GM12891 (cell line): ENCODE measurements around the gene CA7. TPM values are rescaled to one million over a fixed set of nuclear protein-coding genes. Genes with fewer than 3 reads are reported as not detected.

Source experiments
- DNase-seq: peaks from one replicate; pipeline ENCODE4 v3.0.0; 2011; ENCODE audit warnings: low spot score; ENCODE audit not compliant: insufficient read length
- FAIRE-seq: peaks from 2 replicates; lab custom pipeline; 2011; peaks lifted over from hg19 to GRCh38; lab: Jason Lieb, UNC
- PAX5 ChIP-seq: IDR thresholded peaks from 2 replicates; pipeline ENCODE4 v1.6.1; 2011; ENCODE audit warnings: low read length, moderate library complexity, mild to moderate bottlenecking; ENCODE audit not compliant: insufficient read depth, severe bottlenecking
- POLR2A ChIP-seq: IDR thresholded peaks from 2 replicates; pipeline ENCODE4 v1.6.1; 2011; ENCODE audit warnings: low read depth, low read length, control low read depth
- POLR2AphosphoS5 ChIP-seq: IDR thresholded peaks from 2 replicates; pipeline ENCODE4 v1.6.1; 2011; ENCODE audit warnings: low read depth, low read length, control low read depth
- POU2F2 ChIP-seq: IDR thresholded peaks from 2 replicates; pipeline ENCODE4 v1.6.1; 2011; ENCODE audit warnings: low read depth, mild to moderate bottlenecking, control low read depth, low read length, moderate library complexity
- SPI1 ChIP-seq: IDR thresholded peaks from 2 replicates; pipeline ENCODE4 v1.6.1; 2011; ENCODE audit warnings: low read depth, low read length, control low read depth
- TAF1 ChIP-seq: IDR thresholded peaks from 2 replicates; pipeline ENCODE4 v1.6.1; 2011; ENCODE audit warnings: low read depth, low read length, control low read depth
- polyA plus RNA-seq: library from polyadenylated mRNA; unstranded; fragments of >200 nt; gene quantifications from one replicate; pipeline ENCODE4 v1.2.1, GENCODE V29; 2012; ENCODE audit warnings: low read depth, missing spikeins, inconsistent platforms; ENCODE audit not compliant: missing spikeins

CA7 gene
- polyA plus RNA-seq, result 0.08 TPM

DNA sequence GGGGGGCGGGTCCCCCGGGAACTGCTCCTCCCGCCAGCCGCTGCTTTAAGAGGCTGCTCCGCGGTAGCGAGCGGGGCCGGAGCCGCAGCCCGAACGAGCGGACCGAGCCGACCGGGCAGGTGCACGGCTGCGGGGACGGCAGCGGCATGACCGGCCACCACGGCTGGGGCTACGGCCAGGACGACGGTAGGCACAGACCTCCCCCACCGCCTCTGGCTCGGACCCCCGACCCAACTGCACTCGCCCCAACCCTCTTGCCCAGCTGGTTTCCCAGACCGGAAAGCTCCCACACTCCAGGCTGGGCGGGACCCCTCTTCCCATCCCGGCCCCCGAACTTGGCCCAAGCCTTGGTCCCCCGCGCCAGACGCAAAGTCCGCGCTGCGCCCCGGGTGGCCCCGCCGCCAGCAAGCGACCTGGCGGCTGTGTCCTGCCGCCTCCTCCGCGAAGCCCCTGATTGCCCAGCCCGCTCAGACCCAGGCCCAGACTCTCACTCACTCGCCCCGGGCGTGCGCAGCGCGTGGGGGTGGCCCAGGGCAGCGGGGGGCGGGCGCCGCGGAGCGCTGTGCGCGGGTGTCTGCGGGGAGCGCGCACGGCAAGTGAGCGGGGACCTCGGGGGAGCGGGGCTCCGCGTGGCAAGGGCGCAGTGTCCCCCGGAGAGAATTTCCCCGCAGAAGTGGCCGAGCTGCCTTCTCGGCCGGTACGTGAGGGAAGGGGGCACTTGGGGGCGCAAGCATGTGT lies at the start of gene CA7:
CA7 (plus strand) TSS at position 73 of the 738 bp plus-strand sequence; CDS start at position 147, 74 bp downstream.
- DNase-seq, result no peak
- FAIRE-seq, result no peak
- TF ChIP-seq TAF1 (no peak), POU2F2 (no peak), SPI1 (no peak), PAX5 (no peak), POLR2AphosphoS5 (no peak), POLR2A (no peak)

DNA sequence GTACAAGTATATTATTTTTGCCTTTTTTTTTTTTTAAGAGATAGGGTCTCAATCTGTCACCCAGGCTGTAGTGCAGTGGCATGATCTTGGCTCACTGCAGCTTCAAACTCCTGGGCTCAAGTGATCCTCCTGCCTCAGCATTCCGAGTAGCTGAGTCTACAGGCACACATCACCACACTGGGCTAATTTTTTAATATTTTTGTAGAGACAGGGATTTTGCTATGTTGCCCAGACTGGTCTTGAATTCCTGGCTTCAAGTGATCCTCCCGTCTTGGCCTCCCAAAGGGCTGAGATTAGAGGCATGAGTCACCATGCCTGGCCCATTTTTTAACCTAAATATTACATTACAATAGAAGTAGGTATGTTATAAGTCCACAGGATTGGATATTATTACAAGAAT lies 46.1 kb upstream of the CA7 start:
- no peak for TF ChIP-seq POLR2A
- TF ChIP-seq POU2F2, result no peak
- TF ChIP-seq SPI1, result no peak
- no peak for TF ChIP-seq PAX5
- no peak for TF ChIP-seq POLR2AphosphoS5
- no peak for TF ChIP-seq TAF1
- FAIRE-seq (no peak), DNase-seq (no peak)

DNA sequence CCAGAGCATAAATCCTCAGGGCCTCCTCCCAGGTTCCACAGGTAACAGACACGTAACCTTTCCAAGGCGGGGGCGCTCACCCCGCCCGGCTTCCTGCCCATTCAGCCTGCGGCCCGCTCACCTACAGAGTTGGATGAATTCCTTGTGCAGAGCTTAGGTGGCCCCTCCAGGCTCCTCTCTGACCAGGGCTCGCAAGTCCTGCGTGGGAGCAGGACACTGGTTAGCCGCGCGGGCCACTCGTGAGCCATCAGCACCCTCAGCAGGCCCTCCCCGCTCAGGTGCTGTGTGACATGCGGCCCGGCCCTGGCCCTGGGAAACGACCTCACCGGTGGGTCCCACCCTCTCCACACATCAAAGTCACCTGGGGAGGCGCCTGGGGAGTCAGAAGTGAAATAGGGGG lies 43.4 kb upstream of the CA7 start:
- TF ChIP-seq PAX5 (no peak), POLR2AphosphoS5 (no peak), POU2F2 (no peak), TAF1 (no peak), POLR2A (no peak), SPI1 (no peak)
- FAIRE-seq (no peak), DNase-seq (no peak)

DNA sequence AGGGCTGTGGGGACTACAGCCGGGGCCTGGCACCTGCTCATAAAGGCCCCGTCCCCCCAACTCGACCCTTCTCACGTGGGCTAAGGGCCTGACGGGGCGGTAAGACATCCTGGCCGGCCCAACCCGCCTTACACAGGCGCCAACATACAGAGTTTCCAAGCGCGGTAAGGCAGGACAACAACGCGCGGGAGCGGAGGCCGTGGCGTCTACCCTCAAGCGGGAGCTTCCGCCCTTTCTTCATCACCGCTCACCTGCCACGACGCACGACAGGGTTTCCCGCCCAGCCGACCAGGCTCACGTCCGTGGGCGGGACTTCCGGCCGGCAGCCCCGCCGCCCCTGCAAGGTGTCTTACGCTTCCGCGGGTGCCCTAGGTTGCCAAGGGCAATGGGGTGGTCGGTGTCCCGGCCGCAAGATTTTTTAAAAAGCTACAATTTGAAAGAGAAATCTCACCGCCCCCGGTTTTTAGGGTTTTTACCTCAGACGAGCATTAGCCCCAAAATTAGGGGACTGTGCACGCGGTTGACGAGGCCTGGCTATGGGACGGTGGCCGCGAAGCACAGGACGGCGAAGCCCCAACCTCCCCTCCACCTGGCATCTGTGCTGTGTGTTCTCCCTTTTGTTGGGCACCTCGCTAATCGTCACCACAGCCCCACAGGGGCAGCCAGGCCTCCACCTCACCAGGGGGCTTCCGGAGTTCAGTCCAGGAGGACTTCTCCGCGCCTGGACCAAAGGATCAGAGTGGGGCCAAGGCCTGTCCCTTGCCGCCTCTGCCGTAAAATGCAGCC lies 42.7 kb upstream of the CA7 start, which contains the start of gene TERB1:
TERB1 (minus strand) TSS at position 265 of the 786 bp plus-strand sequence. CDS start 4,786 bp downstream, outside the sequence.
- DNase-seq, result no peak
- no peak for FAIRE-seq
- TF ChIP-seq POU2F2, result no peak
- no peak for TF ChIP-seq PAX5
- TF ChIP-seq SPI1, result no peak
- TF ChIP-seq POLR2A, result no peak
- no peak for TF ChIP-seq POLR2AphosphoS5
- TF ChIP-seq TAF1, result no peak

DNA sequence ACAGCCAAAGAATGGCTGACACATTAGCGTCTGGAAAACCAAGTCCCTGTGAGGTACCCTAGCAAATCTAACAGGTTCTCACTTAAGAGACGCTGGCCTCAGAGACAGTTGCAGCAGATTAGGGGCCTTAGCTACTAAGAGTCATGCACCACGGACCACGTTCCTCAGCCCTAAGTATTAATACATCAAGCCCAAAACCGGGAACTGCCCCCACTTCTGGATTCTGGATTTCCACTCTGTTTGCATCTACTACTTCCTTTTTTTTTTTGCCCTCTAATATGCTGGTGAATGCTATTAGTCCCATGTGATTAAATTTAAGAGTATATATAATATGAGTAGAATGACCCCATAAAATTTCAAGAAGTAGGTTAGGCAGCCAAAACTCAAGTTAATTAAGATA lies 42.1 kb upstream of the CA7 start:
- TF ChIP-seq PAX5, result no peak
- no peak for TF ChIP-seq SPI1
- TF ChIP-seq POLR2AphosphoS5, result no peak
- TF ChIP-seq POLR2A, result no peak
- TF ChIP-seq TAF1, result no peak
- TF ChIP-seq POU2F2, result no peak
- no peak for DNase-seq
- no peak for FAIRE-seq

DNA sequence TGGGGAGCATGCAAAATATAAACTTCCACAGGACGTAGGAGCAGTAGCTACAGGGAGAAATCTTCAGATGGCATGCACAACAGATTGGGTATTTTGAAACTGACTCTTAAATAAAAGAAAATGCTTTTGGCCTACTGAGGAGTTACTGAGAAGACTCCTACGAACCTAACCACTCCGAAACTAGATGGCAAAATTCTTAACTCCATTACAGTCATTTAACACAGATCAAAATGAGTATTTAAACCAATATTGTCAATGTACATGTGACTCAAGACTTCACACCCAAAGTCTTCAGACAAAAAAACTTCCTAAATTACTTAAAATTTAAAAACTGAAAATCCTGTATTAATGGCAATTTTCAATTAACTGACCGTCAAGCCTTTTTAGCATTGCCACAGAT lies 34.4 kb upstream of the CA7 start:
- FAIRE-seq (no peak), DNase-seq (no peak)
- no peak for TF ChIP-seq POLR2AphosphoS5

DNA sequence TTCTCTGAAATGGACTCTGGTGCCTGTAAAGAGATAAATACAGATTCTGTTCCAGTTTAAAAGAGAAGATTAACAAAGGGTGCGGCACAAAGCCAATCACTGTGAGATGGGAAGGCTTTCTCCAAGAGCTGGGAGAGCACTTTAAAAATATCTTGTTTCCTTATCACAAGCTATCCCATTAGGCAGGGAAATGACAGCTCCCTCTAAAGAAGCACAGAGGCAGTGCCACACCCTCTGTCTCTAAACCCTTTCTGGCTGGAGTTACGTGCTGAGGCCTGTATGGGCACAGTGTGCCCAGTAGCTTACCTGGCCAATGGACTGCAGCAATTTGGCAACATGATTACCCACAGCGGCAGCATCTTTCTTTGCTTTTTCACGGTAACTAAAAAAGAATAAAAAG lies 33.8 kb upstream of the CA7 start:
- FAIRE-seq (no peak), DNase-seq (no peak)
- TF ChIP-seq SPI1, result no peak
- TF ChIP-seq POU2F2, result no peak
- no peak for TF ChIP-seq POLR2AphosphoS5
- TF ChIP-seq TAF1, result no peak
- no peak for TF ChIP-seq POLR2A
- TF ChIP-seq PAX5, result no peak

DNA sequence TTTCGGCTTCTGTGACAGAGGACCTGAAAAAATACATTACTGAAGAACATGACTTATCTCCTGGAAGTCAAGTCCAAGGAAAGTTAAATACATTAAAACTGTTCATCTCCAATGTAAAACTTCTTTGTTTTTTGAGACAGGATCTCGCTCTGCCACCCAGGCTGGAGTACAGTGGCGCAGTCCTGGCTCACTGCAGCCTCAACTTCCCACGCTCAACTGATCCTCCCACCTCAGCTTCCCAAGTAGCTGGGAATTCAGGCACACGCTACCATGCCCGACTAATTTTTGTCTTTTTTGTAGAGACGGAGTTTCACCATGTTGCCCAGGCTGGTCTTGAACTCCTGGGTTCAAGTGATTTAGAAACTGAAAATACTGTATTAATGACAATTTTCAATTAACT lies 33.2 kb upstream of the CA7 start:
- FAIRE-seq, result no peak

DNA sequence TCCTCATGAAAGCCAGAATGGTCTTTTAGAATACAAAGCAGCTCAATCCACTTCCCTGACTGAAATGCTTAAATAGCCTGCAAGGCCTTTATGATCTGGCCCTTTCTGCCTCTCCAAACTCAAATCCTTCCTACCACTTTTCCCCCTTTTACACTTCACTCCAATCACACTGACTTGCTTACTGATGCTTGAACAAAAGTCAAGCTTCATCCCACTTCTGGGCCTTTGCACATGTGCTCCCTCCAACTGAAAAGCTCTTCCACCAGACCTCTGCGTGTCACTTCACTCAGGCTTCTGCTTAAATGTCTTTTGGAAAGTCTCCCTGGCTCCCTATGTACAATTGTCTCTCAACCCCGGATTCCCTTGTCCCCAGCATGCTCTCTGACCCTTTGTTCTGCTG lies 29.5 kb upstream of the CA7 start:
- TF ChIP-seq SPI1, result no peak
- TF ChIP-seq TAF1, result no peak
- no peak for TF ChIP-seq POLR2AphosphoS5
- TF ChIP-seq PAX5, result no peak
- no peak for TF ChIP-seq POLR2A
- TF ChIP-seq POU2F2, result no peak
- no peak for DNase-seq
- FAIRE-seq, result no peak

More for the DNA sequence above, 33.2 kb upstream of the CA7 start:
- TF ChIP-seq PAX5, result no peak
- no peak for DNase-seq

DNA sequence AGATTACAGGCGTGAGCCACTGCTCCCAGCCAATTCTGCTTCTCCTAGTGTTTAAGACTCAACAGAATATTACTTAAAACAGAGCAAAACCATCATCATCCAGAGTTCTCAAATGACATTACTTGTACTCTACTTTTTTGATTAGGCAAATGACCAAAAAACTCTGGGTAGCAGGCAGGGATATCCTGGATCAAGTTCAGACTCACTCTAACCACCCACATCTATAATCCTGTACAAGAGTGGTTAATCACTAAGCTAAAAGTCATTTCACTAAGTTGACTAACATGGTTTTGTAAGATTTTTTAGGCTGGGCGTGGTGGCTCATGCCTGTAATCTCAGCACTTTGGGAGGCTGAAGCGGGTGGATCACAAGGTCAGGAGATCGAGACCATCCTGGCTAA lies 20.2 kb upstream of the CA7 start:
- no peak for FAIRE-seq
- TF ChIP-seq SPI1, result no peak
- TF ChIP-seq POU2F2, result no peak
- TF ChIP-seq TAF1, result no peak
- TF ChIP-seq PAX5, result no peak
- no peak for TF ChIP-seq POLR2AphosphoS5
- TF ChIP-seq POLR2A, result no peak
- DNase-seq, result no peak
